GM23338 (cell line): Measurements from ENCODE around the gene NTN3. TPM values are rescaled to one million over a fixed set of nuclear protein-coding genes. Genes with fewer than 3 reads are reported as not detected.

Source experiments
- ATAC-seq: fragments of 200-7000 bp; cut with Tn5 transposase; 3 replicates; pipeline ENCODE4 v1.9.1; 2020
- DNase-seq: peaks from one replicate; pipeline ENCODE4 v3.0.0-alpha.2; 2015; ENCODE audit warnings: low spot score
- H2AFZ ChIP-seq: fragments of 200-600 bp; sonication (generic); 2 replicates; pipeline ENCODE4 v1.8.0; 2016; ENCODE audit warnings: antibody characterized with exemption, mild to moderate bottlenecking, moderate library complexity
- H3F3A ChIP-seq: fragments of 200-600 bp; sonication (generic); replicated peaks from 2 replicates; pipeline ENCODE4 v1.8.0; 2017; ENCODE audit warnings: antibody characterized with exemption, mixed run types, low read depth
- H3K27ac ChIP-seq: fragments of 200-600 bp; sonication (generic); 2 replicates; pipeline ENCODE4 v1.6.1; 2016; ENCODE audit warnings: low read depth
- H3K27me3 ChIP-seq: fragments of 200-600 bp; sonication (generic); 2 replicates; pipeline ENCODE4 v1.8.0; 2016; ENCODE audit warnings: mild to moderate bottlenecking, mixed run types, moderate library complexity; ENCODE audit not compliant: insufficient read depth
- H3K36me3 ChIP-seq: fragments of 200-600 bp; sonication (generic); 2 replicates; pipeline ENCODE4 v1.8.0; 2016; ENCODE audit warnings: mild to moderate bottlenecking; ENCODE audit not compliant: insufficient read depth
- H3K4me1 ChIP-seq: fragments of 200-600 bp; sonication (generic); 2 replicates; pipeline ENCODE4 v1.8.0; 2016; ENCODE audit warnings: mild to moderate bottlenecking, moderate library complexity; ENCODE audit not compliant: insufficient read depth
- H3K4me2 ChIP-seq: fragments of 200-600 bp; sonication (generic); 2 replicates; pipeline ENCODE4 v1.7.1; 2017; ENCODE audit warnings: mixed run types
- H3K4me3 ChIP-seq: fragments of 200-600 bp; sonication (generic); 2 replicates; pipeline ENCODE4 v1.6.1; 2016; ENCODE audit warnings: mixed run types
- H3K79me2 ChIP-seq: fragments of 200-600 bp; sonication (generic); replicated peaks from 2 replicates; pipeline ENCODE4 v1.8.0; 2017; ENCODE audit warnings: mild to moderate bottlenecking; ENCODE audit not compliant: insufficient read depth
- H3K9me2 ChIP-seq: fragments of 200-600 bp; sonication (generic); 2 replicates; pipeline ENCODE4 v1.8.0; 2017; ENCODE audit not compliant: insufficient read depth
- H4K20me1 ChIP-seq: fragments of 200-600 bp; sonication (generic); replicated peaks from 2 replicates; pipeline ENCODE4 v1.8.0; 2017; ENCODE audit warnings: mild to moderate bottlenecking; ENCODE audit not compliant: insufficient read depth
- H3K27ac Mint-ChIP-seq: 2 replicates; pipeline ENCODE4 v1.8.0; 2020; ENCODE audit warnings: inconsistent platforms, mild to moderate bottlenecking, moderate library complexity, mixed read lengths
- H3K27me3 Mint-ChIP-seq: 3 replicates; pipeline ENCODE4 v1.8.0; 2022; ENCODE audit warnings: low read depth, mild to moderate bottlenecking, moderate library complexity, mixed read lengths, inconsistent platforms; ENCODE audit not compliant: insufficient read depth, poor library complexity
- H3K36me3 Mint-ChIP-seq: 3 replicates; pipeline ENCODE4 v1.8.0; 2021; ENCODE audit warnings: low read depth, mild to moderate bottlenecking, inconsistent platforms, moderate library complexity, mixed read lengths
- H3K4me1 Mint-ChIP-seq: 3 replicates; pipeline ENCODE4 v1.8.0; 2020; ENCODE audit warnings: mild to moderate bottlenecking, inconsistent platforms, mixed read lengths
- H3K4me3 Mint-ChIP-seq: 3 replicates; pipeline ENCODE4 v1.8.0; 2021; ENCODE audit warnings: moderate library complexity, mild to moderate bottlenecking, inconsistent platforms, mixed read lengths
- H3K9me3 Mint-ChIP-seq: 3 replicates; pipeline ENCODE4 v1.8.0; 2020; ENCODE audit warnings: moderate library complexity, mild to moderate bottlenecking, inconsistent platforms, mixed read lengths
- CREB1 ChIP-seq: fragments of 250-450 bp; sonication (Bioruptor Pico); IDR thresholded peaks from 2 replicates; pipeline ENCODE4 v1.5.0; 2020; ENCODE audit warnings: low read depth, mild to moderate bottlenecking, moderate library complexity
- CTCF ChIP-seq, 2 experiments: fragments of 200-600 bp in 1 of 2; sonication (generic) in 1 of 2; conservative IDR thresholded peaks; 2 replicates each; pipeline versions ENCODE4 v1.5.1 to v1.6.1; 2016 to 2017; ENCODE audit warnings: antibody characterized with exemption in 2 of 2, low read depth in 2 of 2, mild to moderate bottlenecking in 2 of 2, moderate library complexity in 1 of 2
- EZH2 ChIP-seq: fragments of 200-600 bp; sonication (generic); IDR thresholded peaks from one replicate; pipeline ENCODE4 v1.8.0; 2017; ENCODE audit warnings: antibody characterized with exemption, mild to moderate bottlenecking, low read depth; ENCODE audit not compliant: unreplicated experiment
- EZH2phosphoT487 ChIP-seq: fragments of 200-600 bp; sonication (generic); IDR thresholded peaks from one replicate; pipeline ENCODE4 v1.8.1; 2018; ENCODE audit warnings: antibody characterized with exemption; ENCODE audit not compliant: unreplicated experiment
- JUNB ChIP-seq: IDR thresholded peaks from one replicate; pipeline ENCODE4 v1.6.1; 2016; ENCODE audit warnings: antibody characterized with exemption; ENCODE audit not compliant: unreplicated experiment
- NANOG ChIP-seq: IDR thresholded peaks from 2 replicates; pipeline ENCODE4 v1.6.1; 2016; ENCODE audit warnings: antibody characterized with exemption, borderline replicate concordance
- POLR2AphosphoS5 ChIP-seq: IDR thresholded peaks from 2 replicates; pipeline ENCODE4 v1.6.1; 2016; ENCODE audit warnings: antibody characterized with exemption, low read depth
- REST ChIP-seq: IDR thresholded peaks from one replicate; pipeline ENCODE4 v1.6.1; 2018; ENCODE audit warnings: antibody characterized with exemption; ENCODE audit not compliant: unreplicated experiment
- STAT1 ChIP-seq: IDR thresholded peaks from one replicate; pipeline ENCODE4 v1.6.1; 2016; ENCODE audit warnings: antibody characterized with exemption; ENCODE audit not compliant: unreplicated experiment
- ZNF114 ChIP-seq: fragments of 250-450 bp; sonication (Bioruptor Pico); IDR thresholded peaks from 2 replicates; pipeline ENCODE4 v1.5.0; 2020; ENCODE audit warnings: mild to moderate bottlenecking, moderate library complexity
- ZNF331 ChIP-seq: fragments of 250-450 bp; sonication (Bioruptor Pico); IDR thresholded peaks from 2 replicates; pipeline ENCODE4 v1.5.0; 2020; ENCODE audit warnings: low read depth, mild to moderate bottlenecking, moderate library complexity
- polyA plus RNA-seq: library from polyadenylated mRNA; unstranded; fragments of >200 nt; fragmentation: Nextera tagmentation; extraction: Ambion mirVana; gene quantifications from 2 replicates; pipeline ENCODE4 v1.2.1, GENCODE V29; 2016
- total RNA-seq: library from RNA; depleted of rRNA; stranded (reverse); fragments of >200 nt; shearing (Covaris generic); gene quantifications from 2 replicates; pipeline ENCODE4 v1.2.3, GENCODE V29; 2014
- TF ChIP-seq, protein P1 (sequence below): IDR thresholded peaks from 2 replicates; pipeline ENCODE4 v1.6.1; 2016; ENCODE audit warnings: antibody characterized with exemption
- TF ChIP-seq, protein P2 (sequence below): fragments of 250-450 bp; sonication (Bioruptor Pico); IDR thresholded peaks from 2 replicates; pipeline ENCODE4 v1.5.0; 2020; ENCODE audit warnings: mild to moderate bottlenecking, moderate library complexity

Gene NTN3
- total and polyA plus RNA-seq, 2 experiments from 2014 or later, result 0.10 to 1.7 TPM

DNA sequence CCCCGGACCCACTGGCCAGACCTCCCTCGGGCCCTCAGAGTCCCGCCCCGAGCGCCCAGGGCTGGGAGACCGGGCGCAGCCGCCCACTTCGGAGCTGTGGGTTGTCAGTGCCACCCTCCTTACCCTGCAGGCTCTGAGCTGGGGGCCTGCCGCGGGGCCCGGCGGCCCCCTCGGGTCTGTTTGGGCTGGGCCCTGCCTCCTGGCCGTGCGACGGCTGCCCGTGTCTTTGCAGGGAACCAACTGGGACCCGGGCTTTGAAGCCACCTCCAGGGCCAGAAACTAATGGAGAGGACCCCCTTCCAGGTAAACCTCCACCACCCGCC is 10.7 kb upstream of the NTN3 start:
- peaks cover 22% of the 10 kb centered on the region for H3F3A ChIP-seq
- no peak for ATAC-seq
- no peaks in the 10 kb centered on the region for H3K9me2 ChIP-seq
- H3K36me3 ChIP-seq, result no peaks in the 10 kb centered on the region
- Mint-ChIP-seq H3K4me3 (peak overlapping the region; percentile 85), H3K9me3 (no peaks in the 10 kb centered on the region), H3K27ac (no peak overlapping the region), H3K4me1 (peaks cover 15% of the 10 kb centered on the region), H3K27me3 (peaks cover 16% of the 10 kb centered on the region), H3K36me3 (peaks cover 29% of the 10 kb centered on the region)
- peak overlapping the region; percentile 98 for H3K4me2 ChIP-seq
- H3K27ac ChIP-seq, result 0 out of 2 replicates have a peak overlapping the region, but pooled peaks have one; percentile 45
- H2AFZ ChIP-seq, result peak overlapping the region; percentile 66; the same call in 1 of the 2 replicates
- H3K4me1 ChIP-seq, result peaks cover 11% of the 10 kb centered on the region; the same call in 1 of the 2 replicates
- DNase-seq, result no peak
- H3K27me3 ChIP-seq, result no peaks in the 10 kb centered on the region
- TF ChIP-seq JUNB, result no peak
- TF ChIP-seq ZNF331 (CRISPR knock-in tag), result no peak
- no peak for TF ChIP-seq POLR2AphosphoS5
- no peak for TF ChIP-seq NANOG
- no peak for TF ChIP-seq REST
- TF ChIP-seq EZH2phosphoT487, result no peak
- no peak for TF ChIP-seq CTCF (conservative IDR thresholded peaks at IDR 0.05; ENCODE audit: low read depth in 2 of 2)
- TF ChIP-seq EZH2, result no peak
- no peak for TF ChIP-seq STAT1
- TF ChIP-seq, protein P1, sequence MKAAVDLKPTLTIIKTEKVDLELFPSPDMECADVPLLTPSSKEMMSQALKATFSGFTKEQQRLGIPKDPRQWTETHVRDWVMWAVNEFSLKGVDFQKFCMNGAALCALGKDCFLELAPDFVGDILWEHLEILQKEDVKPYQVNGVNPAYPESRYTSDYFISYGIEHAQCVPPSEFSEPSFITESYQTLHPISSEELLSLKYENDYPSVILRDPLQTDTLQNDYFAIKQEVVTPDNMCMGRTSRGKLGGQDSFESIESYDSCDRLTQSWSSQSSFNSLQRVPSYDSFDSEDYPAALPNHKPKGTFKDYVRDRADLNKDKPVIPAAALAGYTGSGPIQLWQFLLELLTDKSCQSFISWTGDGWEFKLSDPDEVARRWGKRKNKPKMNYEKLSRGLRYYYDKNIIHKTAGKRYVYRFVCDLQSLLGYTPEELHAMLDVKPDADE, result no peak
- TF ChIP-seq, protein P2, sequence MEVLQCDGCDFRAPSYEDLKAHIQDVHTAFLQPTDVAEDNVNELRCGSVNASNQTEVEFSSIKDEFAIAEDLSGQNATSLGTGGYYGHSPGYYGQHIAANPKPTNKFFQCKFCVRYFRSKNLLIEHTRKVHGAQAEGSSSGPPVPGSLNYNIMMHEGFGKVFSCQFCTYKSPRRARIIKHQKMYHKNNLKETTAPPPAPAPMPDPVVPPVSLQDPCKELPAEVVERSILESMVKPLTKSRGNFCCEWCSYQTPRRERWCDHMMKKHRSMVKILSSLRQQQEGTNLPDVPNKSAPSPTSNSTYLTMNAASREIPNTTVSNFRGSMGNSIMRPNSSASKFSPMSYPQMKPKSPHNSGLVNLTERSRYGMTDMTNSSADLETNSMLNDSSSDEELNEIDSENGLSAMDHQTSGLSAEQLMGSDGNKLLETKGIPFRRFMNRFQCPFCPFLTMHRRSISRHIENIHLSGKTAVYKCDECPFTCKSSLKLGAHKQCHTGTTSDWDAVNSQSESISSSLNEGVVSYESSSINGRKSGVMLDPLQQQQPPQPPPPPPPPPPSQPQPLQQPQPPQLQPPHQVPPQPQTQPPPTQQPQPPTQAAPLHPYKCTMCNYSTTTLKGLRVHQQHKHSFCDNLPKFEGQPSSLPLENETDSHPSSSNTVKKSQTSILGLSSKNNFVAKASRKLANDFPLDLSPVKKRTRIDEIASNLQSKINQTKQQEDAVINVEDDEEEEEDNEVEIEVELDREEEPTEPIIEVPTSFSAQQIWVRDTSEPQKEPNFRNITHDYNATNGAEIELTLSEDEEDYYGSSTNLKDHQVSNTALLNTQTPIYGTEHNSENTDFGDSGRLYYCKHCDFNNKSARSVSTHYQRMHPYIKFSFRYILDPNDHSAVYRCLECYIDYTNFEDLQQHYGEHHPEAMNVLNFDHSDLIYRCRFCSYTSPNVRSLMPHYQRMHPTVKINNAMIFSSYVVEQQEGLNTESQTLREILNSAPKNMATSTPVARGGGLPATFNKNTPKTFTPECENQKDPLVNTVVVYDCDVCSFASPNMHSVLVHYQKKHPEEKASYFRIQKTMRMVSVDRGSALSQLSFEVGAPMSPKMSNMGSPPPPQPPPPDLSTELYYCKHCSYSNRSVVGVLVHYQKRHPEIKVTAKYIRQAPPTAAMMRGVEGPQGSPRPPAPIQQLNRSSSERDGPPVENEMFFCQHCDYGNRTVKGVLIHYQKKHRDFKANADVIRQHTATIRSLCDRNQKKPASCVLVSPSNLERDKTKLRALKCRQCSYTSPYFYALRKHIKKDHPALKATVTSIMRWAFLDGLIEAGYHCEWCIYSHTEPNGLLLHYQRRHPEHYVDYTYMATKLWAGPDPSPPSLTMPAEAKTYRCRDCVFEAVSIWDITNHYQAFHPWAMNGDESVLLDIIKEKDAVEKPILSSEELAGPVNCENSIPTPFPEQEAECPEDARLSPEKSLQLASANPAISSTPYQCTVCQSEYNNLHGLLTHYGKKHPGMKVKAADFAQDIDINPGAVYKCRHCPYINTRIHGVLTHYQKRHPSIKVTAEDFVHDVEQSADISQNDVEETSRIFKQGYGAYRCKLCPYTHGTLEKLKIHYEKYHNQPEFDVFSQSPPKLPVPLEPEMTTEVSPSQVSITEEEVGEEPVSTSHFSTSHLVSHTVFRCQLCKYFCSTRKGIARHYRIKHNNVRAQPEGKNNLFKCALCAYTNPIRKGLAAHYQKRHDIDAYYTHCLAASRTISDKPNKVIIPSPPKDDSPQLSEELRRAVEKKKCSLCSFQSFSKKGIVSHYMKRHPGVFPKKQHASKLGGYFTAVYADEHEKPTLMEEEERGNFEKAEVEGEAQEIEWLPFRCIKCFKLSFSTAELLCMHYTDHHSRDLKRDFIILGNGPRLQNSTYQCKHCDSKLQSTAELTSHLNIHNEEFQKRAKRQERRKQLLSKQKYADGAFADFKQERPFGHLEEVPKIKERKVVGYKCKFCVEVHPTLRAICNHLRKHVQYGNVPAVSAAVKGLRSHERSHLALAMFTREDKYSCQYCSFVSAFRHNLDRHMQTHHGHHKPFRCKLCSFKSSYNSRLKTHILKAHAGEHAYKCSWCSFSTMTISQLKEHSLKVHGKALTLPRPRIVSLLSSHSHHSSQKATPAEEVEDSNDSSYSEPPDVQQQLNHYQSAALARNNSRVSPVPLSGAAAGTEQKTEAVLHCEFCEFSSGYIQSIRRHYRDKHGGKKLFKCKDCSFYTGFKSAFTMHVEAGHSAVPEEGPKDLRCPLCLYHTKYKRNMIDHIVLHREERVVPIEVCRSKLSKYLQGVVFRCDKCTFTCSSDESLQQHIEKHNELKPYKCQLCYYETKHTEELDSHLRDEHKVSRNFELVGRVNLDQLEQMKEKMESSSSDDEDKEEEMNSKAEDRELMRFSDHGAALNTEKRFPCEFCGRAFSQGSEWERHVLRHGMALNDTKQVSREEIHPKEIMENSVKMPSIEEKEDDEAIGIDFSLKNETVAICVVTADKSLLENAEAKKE (CRISPR knock-in tag), result no peak
- TF ChIP-seq ZNF114 (CRISPR knock-in tag), result no peak
- no peak for TF ChIP-seq CREB1 (CRISPR knock-in tag)
- H3K79me2 ChIP-seq, result peaks cover 12% of the 10 kb centered on the region
- peaks cover 10% of the 10 kb centered on the region; the same call in 1 of the 2 replicates for H4K20me1 ChIP-seq
- H3K4me3 ChIP-seq, result peak overlapping the region; percentile 87
